K562 (cell line): ENCODE results near the gene RABGAP1L. TPM values are rescaled to one million over a fixed set of nuclear protein-coding genes. Genes with fewer than 3 reads are reported as not detected.
"Not testable (repeated sequence)": the region's sequence is repeated elsewhere in the genome, so short reads cannot be mapped to it uniquely, and the experiment has no call there.

Source experiments
- ATAC-seq: fragments of 200-7000 bp; cut with Tn5 transposase; 3 replicates; pipeline ENCODE4 v1.9.1; 2020; ENCODE audit warnings: moderate library complexity
- BruUV-seq: library from RNA; stranded (reverse); fragments of 400-500 nt; replicated peaks from 2 replicates; lab custom pipeline; 2021; lab: Mats Ljungman, UMichigan
- CTCF ChIA-PET: fragments of 300-600 bp; formaldehyde crosslinking; extraction: SDS; loops from one replicate; lab custom pipeline; 2021; ENCODE audit warnings: low intra/inter-chr PET ratio; lab: Yijun Ruan, JAX
- POLR2A ChIA-PET: fragments of 300-600, 350-650 bp; sonication (Branson Sonifier 250); formaldehyde crosslinking; extraction: SDS; loops from one replicate; lab custom pipeline; 2021; ENCODE audit warnings: antibody characterized with exemption, inconsistent platforms; lab: Yijun Ruan, JAX
- DNase-seq, 4 experiments: peaks; one replicate each; pipeline versions ENCODE4 v3.0.0 to v3.0.0-alpha.2; 2011 to 2018; ENCODE audit warnings: low spot score in 3 of 4, mixed read lengths in 3 of 4; ENCODE audit errors: extremely low read depth in 1 of 4
- FAIRE-seq: peaks from 2 replicates; lab custom pipeline; 2011; peaks lifted over from hg19 to GRCh38; lab: Jason Lieb, UNC
- H2AFZ ChIP-seq: 2 replicates; pipeline ENCODE4 v1.6.0; 2011; ENCODE audit warnings: low read depth, low read length, control low read depth, inconsistent platforms
- H3K27ac ChIP-seq: fragments of 200-600 bp; 3 replicates; pipeline ENCODE4 v1.8.0; 2011; ENCODE audit warnings: low read depth, mild to moderate bottlenecking, control low read depth, inconsistent platforms, low read length, moderate library complexity, mixed read lengths; ENCODE audit errors: extremely low read depth
- H3K27me3 ChIP-seq, 2 experiments: fragments of 300-600 bp in 1 of 2; 2 replicates in 1 of 2; 3 replicates in 1 of 2; pipeline versions ENCODE4 v1.6.0 to v1.8.0; 2011; ENCODE audit warnings: inconsistent platforms in 2 of 2, low read length in 2 of 2, mild to moderate bottlenecking in 1 of 2, mixed read lengths in 1 of 2, moderate library complexity in 1 of 2; ENCODE audit not compliant: control insufficient read depth in 2 of 2, insufficient read depth in 2 of 2
- H3K36me3 ChIP-seq: fragments of 300-600 bp; 3 replicates; pipeline ENCODE4 v1.8.0; 2011; ENCODE audit warnings: mild to moderate bottlenecking, low read length, inconsistent platforms; ENCODE audit not compliant: control insufficient read depth, insufficient read depth
- H3K4me1 ChIP-seq, 2 experiments: fragments of 200-600 bp in 1 of 2; replicated peaks in 1 of 2; 2 replicates in 1 of 2; 3 replicates in 1 of 2; pipeline versions ENCODE4 v1.5.1 to v1.8.0; 2011; ENCODE audit warnings: inconsistent platforms in 2 of 2, low read length in 2 of 2, mild to moderate bottlenecking in 1 of 2, mixed read lengths in 1 of 2, moderate library complexity in 1 of 2; ENCODE audit not compliant: control insufficient read depth in 2 of 2, insufficient read depth in 2 of 2
- H3K4me2 ChIP-seq: 2 replicates; pipeline ENCODE4 v1.6.1; 2011; ENCODE audit warnings: low read length, control low read depth, inconsistent platforms, mixed read lengths; ENCODE audit not compliant: insufficient read depth
- H3K4me3 ChIP-seq: fragments of 200-600 bp; sonication (generic), shearing (Covaris generic); 2 replicates; pipeline ENCODE4 v1.5.1; 2016; ENCODE audit warnings: control low read depth, inconsistent platforms
- H3K79me2 ChIP-seq: fragments of 200-600 bp; 3 replicates; pipeline ENCODE4 v1.8.0; 2011; ENCODE audit warnings: low read length, inconsistent platforms; ENCODE audit not compliant: control insufficient read depth, insufficient read depth
- H3K9ac ChIP-seq, 2 experiments: 2 replicates each; pipeline versions ENCODE4 v1.6.0 to v1.6.1; 2011; ENCODE audit warnings: low read depth in 2 of 2, low read length in 2 of 2, control low read depth in 1 of 2, inconsistent platforms in 1 of 2, mild to moderate bottlenecking in 1 of 2, mixed read lengths in 1 of 2; ENCODE audit not compliant: insufficient read depth in 1 of 2
- H3K9me1 ChIP-seq: one replicate; pipeline ENCODE4 v1.6.0; 2011; ENCODE audit warnings: inconsistent platforms, mild to moderate bottlenecking, low read length, moderate library complexity; ENCODE audit not compliant: control insufficient read depth, insufficient read depth
- H3K9me3 ChIP-seq: replicated peaks from 2 replicates; pipeline ENCODE4 v1.5.1; 2011; ENCODE audit warnings: low read depth, low read length, inconsistent platforms; ENCODE audit not compliant: control insufficient read depth, insufficient read depth
- H4K20me1 ChIP-seq: replicated peaks from 2 replicates; pipeline ENCODE4 v1.6.1; 2011; ENCODE audit warnings: low read length, inconsistent platforms, mixed read lengths; ENCODE audit not compliant: control insufficient read depth, insufficient read depth
- ASH1L ChIP-seq: fragments of 450-650 bp; IDR thresholded peaks from 2 replicates; pipeline ENCODE4 v1.6.1; 2018; ENCODE audit warnings: borderline replicate concordance, mild to moderate bottlenecking, low read depth; ENCODE audit not compliant: partially characterized antibody
- BRD4 ChIP-seq: fragments of 200-600 bp; sonication (generic); IDR thresholded peaks from 2 replicates; pipeline ENCODE4 v1.6.1; 2017; ENCODE audit warnings: inconsistent platforms
- CBFA2T3 ChIP-seq: fragments of 450-650 bp; IDR thresholded peaks from 2 replicates; pipeline ENCODE4 v1.6.1; 2017
- EWSR1 ChIP-seq: fragments of 450-650 bp; IDR thresholded peaks from 2 replicates; pipeline ENCODE4 v1.6.1; 2018; ENCODE audit warnings: borderline replicate concordance, mild to moderate bottlenecking, low read depth, moderate library complexity; ENCODE audit not compliant: partially characterized antibody
- FOXA3 ChIP-seq, 2 experiments: fragments of 450-650 bp in 1 of 2; sonication (generic) in 1 of 2; formaldehyde crosslinking; IDR thresholded peaks in 1 of 2; conservative IDR thresholded peaks in 1 of 2; 2 replicates each; pipeline versions ENCODE4 v1.4.0 to v1.8.0; 2020 to 2022; ENCODE audit warnings: mild to moderate bottlenecking in 2 of 2, missing genetic modification reagents in 1 of 2
- HMBOX1 ChIP-seq: sonication (generic); IDR thresholded peaks from 2 replicates; pipeline ENCODE4 v1.6.1; 2016
- LCOR ChIP-seq: sonication (generic); formaldehyde crosslinking; IDR thresholded peaks from 2 replicates; pipeline ENCODE4 v1.8.0; 2022; ENCODE audit warnings: mild to moderate bottlenecking, missing genetic modification reagents
- SUPT5H ChIP-seq: fragments of 450-650 bp; IDR thresholded peaks from 2 replicates; pipeline ENCODE4 v1.6.1; 2016
- YBX1 ChIP-seq: fragments of 450-650 bp; IDR thresholded peaks from 2 replicates; pipeline ENCODE4 v1.7.1; 2016; ENCODE audit warnings: mild to moderate bottlenecking
- ZNF41 ChIP-seq: fragments of 250-450 bp; sonication (Bioruptor Pico); conservative IDR thresholded peaks from 2 replicates; pipeline ENCODE4 v1.4.0; 2020; ENCODE audit warnings: mild to moderate bottlenecking
- WGBS: fragments of 100-300 bp; shearing (Covaris generic); methylation state at CpG from one replicate; pipeline ENCODE4 v1.1.6; 2016; ENCODE audit warnings: low coverage, mixed read lengths; ENCODE audit not compliant: insufficient coverage; ENCODE audit errors: missing lambda C conversion rate; 5-methylcytosine and 5-hydroxymethylcytosine counted together
- in situ Hi-C: fragments of 300-500 bp; cut with MboI; formaldehyde crosslinking; loops from 4 replicates; pipeline ENCODE4 v1.15.0; 2018; ENCODE audit warnings: inconsistent platforms, mixed read lengths
- intact Hi-C: fragments of 100-400 bp; cut with micrococcal nuclease; formaldehyde crosslinking; loops from 2 replicates; pipeline ENCODE4 v1.14.2; 2022
- polyA plus RNA-seq, 8 experiments: library from polyadenylated mRNA; depleted of rRNA in 4 of 8; stranded (reverse) in 5 of 8; unstranded in 3 of 8; fragments of >200 nt; fragmentation: Nextera tagmentation in 2 of 8; fragmentation: Illumina TruSeq in 1 of 8; extraction: Ambion mirVana in 2 of 8; extraction: Trizol in 1 of 8; gene quantifications; 2 replicates each; pipeline versions ENCODE4 v1.2.1 to v1.2.3, GENCODE V29; 2011 to 2014; ENCODE audit warnings: inconsistent platforms in 1 of 8, missing spikeins in 1 of 8
- total RNA-seq, 7 experiments: library from RNA; depleted of rRNA in 6 of 7; stranded (reverse); fragments of >200 nt in 6 of 7; fragmentation: Illumina TruSeq in 2 of 7; extraction: Trizol in 2 of 7; gene quantifications; 2 replicates each; pipeline versions ENCODE4 v1.2.1 to v1.2.3, GENCODE V29; 2011 to 2021; ENCODE audit warnings: low replicate concordance in 1 of 7

Gene RABGAP1L
- total and polyA plus RNA-seq, 9 of the 15 experiments (the other 6 are each of a cell fraction or from before 2014, with no cell fraction given), result 16.5 to 44.9 (median 26.7) TPM

GRCh38 chr1:174232761-174233160, 73.4 kb downstream of the RABGAP1L start:
- no peaks in the 10 kb centered on the region for H3K9me1 ChIP-seq
- in situ Hi-C loops, result no loop called here
- no peak overlapping the region for H2AFZ ChIP-seq
- H3K79me2 ChIP-seq, result no peaks in the 10 kb centered on the region
- peaks cover 0 to 3% of the 10 kb centered on the region in 2 experiments; a peak in 2 of 5 replicates for H3K4me1 ChIP-seq
- H4K20me1 ChIP-seq, result no peaks in the 10 kb centered on the region
- no peak overlapping the region for H3K9ac ChIP-seq
- no peaks in the 10 kb centered on the region for H3K27me3 ChIP-seq
- H3K27ac ChIP-seq, result 0 out of 3 replicates have a peak overlapping the region, but pooled peaks have one; percentile 32
- H3K9me3 ChIP-seq, result 0 out of 2 replicates have a peak, but pooled peaks cover 1% of the 10 kb centered on the region
- H3K4me3 ChIP-seq, result no peak overlapping the region
- FAIRE-seq, result no peak
- WGBS, result 38% methylated on average over 3 of the region's 3 CpGs
- H3K36me3 ChIP-seq, result peaks cover 17% of the 10 kb centered on the region; the same call in 2 of the 3 replicates
- POLR2A ChIA-PET, result no interaction called here
- intact Hi-C loops, result no loop called here
- peak in 1 of 4 experiments; percentile 18 for DNase-seq
- no peak overlapping the region for H3K4me2 ChIP-seq
- TF ChIP-seq FOXA3 (CRISPR knock-in tag; conservative IDR thresholded peaks at IDR 0.05 in 1 of 2, IDR thresholded peaks at IDR 0.05 in 1 of 2) (peak in 1 of 2 experiments; percentile 84; a peak in 1 of 4 replicates), EWSR1 (no peak), YBX1 (no peak), BRD4 (no peak), CBFA2T3 (0 out of 2 replicates have a peak, but pooled peaks have one; percentile 6), HMBOX1 (peak; percentile 51; the same call in 1 of the 2 replicates), LCOR (CRISPR knock-in tag) (0 out of 2 replicates have a peak, but pooled peaks have one; percentile 24), ZNF41 (no peak), SUPT5H (0 out of 2 replicates have a peak, but pooled peaks have one; percentile 7), ASH1L (no peak)
- CTCF ChIA-PET, result no interaction called here
- ATAC-seq, result peak; percentile 44
- no TSS peak for BruUV-seq

- H2AFZ ChIP-seq, H3K4me2 ChIP-seq, POLR2A ChIA-PET, H3K27me3 ChIP-seq, FAIRE-seq, intact Hi-C loops, H3K79me2 ChIP-seq, H3K4me3 ChIP-seq, H3K9ac ChIP-seq, ATAC-seq, H3K9me3 ChIP-seq, H3K9me1 ChIP-seq, BruUV-seq, H3K4me1 ChIP-seq, DNase-seq, in situ Hi-C loops, CTCF ChIA-PET, H4K20me1 ChIP-seq, H3K27ac ChIP-seq: not testable (repeated sequence)
- 92% methylated on average over 19 of the region's 31 CpGs for WGBS
- H3K36me3 ChIP-seq, result peaks cover 25% of the 10 kb centered on the region; the same call in 2 of the 3 replicates
Measured at GRCh38 chr1:174238845-174239501, 79.7 kb downstream of the RABGAP1L start.
